HUDEP-2 (cell line): ENCODE results near the gene ZFYVE28.

ENCODE experiments used
- DNase-seq, 76 experiments: peaks; one replicate each; lab custom pipeline; 2025; ENCODE audit not compliant: unreplicated experiment in 76 of 76; lab: John Stamatoyannopoulos, UW

Gene ZFYVE28

DNA sequence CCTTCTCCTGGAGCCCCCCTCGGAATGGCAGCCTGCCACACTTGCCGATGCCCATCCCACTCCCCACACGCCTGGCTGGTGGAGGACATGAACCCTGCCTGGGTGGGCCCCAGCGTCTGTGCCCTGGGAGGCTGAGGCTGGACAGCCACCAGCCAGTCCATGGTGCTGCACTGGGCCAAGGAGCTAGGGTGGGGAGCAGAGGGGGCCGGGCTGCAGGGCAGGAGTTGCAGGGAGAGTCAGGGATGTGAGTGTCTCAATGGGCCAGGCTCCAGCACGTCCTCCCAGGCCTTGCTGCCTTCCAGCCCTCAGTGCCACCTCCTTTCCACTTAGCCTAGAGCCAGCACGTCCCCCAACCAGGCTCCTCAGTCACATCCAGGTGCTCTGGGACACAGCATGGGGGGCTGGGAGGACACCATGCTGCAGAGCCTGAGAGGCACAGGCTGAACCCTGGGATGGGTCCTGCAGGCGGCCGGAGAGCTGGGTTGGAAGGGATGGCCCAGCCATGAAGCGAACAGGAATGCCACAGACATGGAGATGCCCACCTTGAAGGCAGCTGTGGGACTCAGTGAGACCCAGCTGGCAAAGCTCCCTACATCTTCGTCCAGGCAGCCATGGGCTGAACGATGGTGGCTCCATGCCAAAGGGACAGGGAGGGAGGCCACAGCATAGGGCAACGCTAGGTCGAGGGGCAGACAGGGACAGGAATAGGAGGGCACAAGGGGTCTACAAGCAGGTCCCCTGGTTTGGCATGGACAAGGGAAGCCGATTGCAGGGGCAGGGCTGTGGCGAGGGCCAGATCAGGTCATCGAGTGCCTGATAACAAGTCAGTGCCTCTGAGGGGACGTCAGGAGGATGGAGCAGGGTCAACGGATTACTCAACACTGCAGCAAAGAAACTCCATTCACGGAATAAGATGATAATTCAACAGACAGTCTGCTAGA is 126.5 kb downstream of the ZFYVE28 start:
- DNase-seq: no peak

DNA sequence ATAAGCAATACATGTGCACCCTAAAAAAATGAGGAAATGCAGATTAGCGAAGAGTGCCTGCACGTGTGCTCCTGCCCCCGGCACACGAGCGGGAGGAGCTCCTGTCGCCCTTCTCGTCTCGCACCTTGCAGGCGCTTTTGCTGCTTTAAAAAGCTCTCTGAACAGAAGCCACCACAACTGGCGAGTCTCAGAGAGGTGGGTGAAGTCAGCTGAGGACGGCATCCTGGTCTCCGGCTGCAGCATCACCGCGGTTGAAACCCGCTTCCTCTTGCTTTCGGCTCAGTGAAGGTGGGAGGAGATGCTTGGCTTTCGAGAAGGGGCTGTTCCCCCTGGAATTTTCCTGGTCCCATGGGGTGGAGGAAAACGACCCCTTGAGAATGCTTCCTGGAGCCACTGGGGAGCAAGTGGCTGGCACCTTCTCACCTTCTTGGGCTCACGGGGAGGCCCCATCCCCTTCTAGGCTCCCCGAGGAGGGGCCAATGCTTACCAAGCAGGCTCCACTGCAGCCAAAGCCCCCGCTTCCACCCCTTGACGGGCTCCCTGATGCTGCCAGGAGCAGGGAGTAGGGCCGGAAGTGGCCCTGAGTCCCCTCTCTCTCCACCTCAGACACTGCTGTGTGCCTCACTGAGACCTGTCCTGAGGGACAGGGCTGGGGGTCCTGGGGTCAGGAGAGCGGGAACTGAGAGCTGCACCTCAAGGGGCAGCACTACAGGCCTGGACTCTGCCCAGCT is 127.3 kb downstream of the ZFYVE28 start:
- no peak for DNase-seq

DNA sequence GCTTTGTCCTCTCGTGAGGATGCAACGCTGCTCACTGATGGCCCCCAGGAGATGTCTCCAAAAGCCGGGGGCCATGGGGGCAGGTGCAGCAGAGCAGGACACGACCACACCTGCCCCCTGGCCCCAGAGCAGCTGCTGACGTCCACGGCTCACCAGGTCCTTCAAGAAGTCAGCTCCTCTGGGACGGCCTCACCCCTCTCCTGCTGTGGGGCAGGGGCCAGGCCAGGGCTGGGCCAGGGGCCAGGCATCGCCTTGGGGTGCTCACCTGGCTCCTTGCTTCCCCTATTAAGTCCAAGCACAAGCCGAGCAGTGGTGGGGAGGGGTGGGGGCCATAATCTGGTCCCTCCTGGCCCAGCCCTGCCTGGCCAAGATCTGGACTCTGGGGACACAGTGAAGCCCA is 128.0 kb downstream of the ZFYVE28 start:
- no peak for DNase-seq

DNA sequence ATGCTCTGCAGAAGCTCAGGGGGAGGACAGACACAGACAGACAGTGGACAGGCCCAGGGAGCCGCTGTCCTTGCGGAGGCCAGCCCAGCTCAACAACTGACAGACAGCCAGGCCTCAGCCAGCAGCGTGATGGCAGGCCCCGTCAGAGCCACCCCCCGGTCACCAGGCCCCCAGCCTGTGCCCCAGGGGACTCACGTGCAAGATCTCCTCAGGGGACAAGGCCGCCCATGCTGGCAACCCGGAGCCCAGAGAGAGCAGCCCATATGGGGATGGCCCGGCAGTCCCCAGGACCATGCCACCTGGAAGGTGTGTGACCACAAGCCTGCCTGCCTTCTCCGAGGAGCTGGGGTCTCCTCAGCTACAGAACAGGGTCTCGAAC is 128.5 kb downstream of the ZFYVE28 start:
- DNase-seq: no peak

DNA sequence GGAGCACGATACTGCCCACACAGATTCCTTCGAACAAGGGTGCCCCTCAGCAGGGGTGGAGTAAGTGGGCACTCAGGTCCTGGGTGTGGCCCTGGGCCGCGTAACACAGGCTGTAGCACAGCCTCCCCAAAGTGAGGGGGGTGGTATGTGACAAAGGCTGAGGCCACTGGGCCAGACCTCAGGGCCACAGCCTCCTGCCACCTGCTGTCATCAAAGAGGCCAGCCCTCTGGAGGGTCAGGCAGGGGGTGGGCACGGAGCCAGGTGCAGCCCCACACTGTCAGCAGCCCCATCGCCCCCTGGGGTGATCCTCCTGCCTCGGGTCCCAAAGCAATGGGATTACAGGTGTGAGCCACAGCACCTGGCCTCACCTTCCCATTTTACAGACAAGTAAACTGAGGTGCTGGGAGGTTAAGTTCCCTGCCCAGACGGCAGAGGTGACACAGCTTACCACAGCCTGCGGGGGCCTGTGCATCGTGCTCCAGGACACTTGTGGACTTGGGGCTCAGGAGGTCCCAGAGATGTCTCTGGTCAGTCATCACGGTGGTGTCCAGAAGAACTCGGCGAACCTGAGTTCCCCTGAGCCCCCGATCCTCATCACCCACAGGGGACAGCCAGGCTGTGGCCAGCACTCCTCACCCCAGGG is 129.0 kb downstream of the ZFYVE28 start:
- DNase-seq: no peak

DNA sequence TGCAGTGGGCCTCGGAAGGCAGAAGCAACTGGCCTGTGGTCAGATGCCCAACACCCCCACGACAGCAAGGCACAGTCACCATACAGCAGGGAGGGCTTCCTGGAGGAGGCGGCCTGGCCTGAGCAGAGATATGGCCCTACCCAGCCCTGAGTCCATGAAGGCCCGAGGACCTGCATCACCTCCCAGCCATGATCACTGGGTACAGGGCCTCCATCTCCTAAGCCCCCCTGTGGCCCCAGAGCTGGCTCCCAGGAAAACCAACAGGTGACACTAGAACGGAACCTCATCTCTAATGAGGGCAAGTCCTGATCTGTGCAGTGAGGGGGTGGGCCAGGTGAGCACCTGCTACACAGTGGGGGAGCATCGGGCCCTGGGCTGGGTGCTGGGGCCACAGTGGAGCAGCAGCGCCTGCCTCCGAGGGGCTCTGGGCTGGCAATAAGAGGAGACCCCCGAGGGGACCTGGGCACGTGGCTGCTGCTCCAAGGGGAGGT is 130.3 kb downstream of the ZFYVE28 start:
- DNase-seq: no peak

DNA sequence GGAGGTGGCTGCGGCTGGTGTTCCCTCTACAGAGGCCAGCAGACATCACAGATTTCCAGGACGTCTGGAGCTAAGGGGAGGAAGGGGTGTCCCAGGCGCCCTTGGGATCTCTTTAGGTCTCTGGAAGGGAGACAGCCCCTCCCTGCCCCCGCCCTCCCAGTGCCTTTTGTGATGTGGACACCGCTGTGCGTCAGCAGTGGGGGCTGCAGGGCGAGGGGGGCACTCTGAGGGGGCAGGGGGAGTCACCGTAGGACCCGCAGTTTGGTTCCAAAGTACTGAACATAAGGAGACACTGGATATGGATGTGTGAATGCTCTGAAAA is 130.9 kb downstream of the ZFYVE28 start:
- no peak for DNase-seq

DNA sequence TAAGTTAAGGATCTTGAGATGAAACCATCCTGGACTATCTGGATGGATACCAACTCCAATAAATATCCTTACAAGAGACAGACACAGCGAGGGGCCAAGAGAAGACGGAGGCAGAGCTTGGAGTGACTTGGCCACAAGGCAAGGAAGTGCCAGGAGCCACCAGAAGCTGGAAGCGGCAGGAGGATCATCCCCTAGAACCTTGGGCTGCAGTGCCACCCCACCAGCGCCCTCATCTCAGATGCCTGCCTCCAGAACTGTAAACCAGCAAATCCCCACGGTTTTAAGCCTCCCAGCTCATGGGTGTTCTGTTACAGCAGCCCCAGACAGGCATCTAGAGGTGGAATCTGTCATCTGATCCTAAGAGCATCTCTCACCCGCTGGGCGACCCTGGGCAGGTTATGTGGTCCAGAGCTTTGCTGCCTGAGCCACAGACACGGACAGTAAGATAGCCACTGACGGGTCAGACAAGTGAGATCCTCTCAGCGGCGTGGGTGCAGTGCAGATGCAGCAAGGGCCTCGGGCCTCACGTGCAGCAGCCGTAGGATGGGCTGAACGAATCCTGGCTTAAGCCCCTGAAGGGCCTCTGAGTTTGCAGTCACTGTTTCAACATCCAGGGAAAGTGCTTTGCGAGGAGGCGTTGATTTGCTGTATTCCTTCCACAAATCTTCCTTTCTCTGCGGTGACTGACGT is 131.4 kb downstream of the ZFYVE28 start:
- no peak for DNase-seq

DNA sequence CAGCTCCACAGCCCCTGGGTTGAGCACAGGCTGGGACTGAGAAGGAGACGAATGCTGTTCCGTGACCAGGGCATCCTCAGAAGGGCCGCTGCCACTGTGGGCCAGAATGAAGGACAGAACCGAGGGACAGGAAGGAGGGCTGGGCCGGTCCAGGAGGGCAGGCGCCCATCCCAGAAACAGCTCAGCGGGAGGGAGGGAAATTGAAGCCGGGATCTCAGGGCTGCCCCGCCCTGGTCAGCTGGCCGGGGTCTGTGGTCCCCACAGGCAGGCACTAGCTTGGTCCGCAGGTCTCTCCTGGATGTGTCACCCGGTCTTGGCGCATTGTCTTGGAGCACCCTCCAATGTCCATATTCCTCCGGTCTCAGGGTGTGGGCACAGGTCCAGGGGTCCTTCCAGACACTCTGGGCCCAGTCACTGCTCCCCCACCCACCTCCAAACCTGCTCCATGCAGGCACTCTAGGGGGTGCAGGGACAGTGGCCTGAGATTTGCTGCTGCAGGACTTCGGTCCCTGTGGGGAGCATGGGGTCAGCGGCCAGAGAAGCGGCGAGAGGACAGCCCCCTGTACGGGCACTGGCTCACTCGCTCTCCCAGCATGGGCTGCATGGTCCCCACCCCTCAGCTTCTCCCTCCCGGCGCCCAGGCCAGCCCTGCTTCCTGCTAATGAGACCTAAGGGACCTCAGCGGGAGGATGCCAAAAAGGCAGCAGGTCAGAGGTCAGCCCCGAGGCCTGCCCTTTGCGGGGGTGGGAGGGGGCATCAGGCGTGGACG is 132.6 kb downstream of the ZFYVE28 start:
- no peak for DNase-seq

DNA sequence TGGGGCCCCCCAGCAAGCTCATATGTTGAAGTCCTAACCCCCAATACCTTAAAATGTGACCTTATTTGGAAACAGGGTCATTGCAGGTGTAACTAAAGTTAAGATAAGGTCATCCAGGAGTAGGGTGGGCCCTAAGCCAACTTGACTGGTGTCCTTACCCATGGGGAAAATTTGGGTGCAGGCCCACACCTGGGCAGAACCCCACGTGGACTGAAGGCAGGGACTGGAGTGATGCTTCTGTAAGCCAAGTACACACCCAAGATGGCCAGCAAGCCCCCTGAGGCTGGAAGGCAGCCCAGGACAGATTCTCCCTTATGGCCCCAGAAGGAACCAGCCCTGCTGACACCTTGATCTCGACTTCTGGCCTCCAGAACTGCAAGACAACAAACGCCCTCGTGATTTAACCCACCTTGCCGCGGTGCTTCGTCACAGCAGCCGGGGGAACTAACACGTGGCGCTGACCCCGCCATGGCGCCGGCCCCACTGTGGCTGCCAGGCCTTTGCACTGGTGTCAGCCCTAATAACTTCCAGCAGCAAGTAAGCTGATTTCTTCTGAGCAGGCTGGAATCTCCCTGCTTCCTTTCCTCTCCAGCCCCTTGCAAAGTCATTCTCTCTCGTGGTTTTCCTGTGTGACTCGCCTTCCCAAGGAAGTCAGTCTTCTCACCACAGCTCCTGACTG is 133.4 kb downstream of the ZFYVE28 start:
- no peak for DNase-seq

DNA sequence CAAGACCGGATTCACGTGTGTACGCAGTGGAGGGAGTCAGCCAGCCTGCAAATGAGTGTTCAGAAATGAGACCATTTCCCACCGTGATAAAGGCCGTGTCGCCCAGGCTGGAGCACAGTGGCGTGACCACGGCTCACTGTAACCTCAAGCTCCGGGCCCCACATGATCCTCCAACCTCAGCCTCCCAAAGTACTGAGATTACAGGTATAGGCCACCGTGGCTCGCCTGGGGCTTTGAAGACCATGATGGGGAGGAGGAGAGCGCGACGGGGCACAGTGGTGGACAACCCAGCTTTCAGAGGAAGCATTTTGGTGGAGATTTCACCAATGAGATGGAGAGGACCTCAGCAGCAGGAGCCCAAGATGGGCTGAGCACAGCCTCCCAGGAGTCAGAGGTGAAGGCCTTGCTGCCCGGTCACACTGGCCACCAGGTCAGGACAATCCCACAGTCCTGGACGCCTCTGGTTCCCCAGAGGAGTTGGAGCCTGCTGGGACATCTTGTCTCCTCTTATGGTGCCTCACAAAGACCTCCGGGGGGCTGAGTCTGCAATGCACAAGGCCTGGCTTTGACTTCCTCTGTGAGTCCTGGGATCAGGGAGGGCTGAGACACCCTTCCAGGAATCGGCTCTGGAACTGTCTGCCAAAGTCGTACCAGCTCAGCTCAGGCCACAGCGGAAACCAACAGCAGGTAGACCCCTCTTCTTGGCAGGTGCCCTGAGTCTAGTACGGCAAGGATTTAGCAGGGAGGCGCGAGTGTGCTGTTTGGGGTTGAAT is 134.1 kb downstream of the ZFYVE28 start:
- no peak for DNase-seq

DNA sequence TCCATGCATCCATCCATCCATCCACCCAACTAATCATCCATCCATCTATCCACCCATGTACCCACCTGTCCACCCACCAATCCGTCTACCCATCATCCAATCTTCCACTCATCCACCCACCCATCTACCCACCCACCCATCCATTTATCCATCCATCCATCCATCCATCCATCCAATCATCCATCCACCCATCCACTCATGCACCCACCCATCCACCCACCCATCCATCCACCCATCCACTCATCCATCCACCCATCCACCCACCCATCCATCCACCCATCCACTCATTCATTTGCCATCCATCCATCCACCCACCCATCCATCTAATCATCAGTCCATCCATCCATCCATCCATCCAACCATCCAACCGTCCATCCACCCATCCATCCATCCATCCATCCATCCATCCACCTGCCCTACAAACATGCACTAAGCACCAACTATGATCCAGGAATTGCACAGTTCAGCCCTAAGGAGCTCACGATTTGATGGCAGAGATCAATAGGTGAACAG is 135.2 kb downstream of the ZFYVE28 start:
- no peak for DNase-seq

DNA sequence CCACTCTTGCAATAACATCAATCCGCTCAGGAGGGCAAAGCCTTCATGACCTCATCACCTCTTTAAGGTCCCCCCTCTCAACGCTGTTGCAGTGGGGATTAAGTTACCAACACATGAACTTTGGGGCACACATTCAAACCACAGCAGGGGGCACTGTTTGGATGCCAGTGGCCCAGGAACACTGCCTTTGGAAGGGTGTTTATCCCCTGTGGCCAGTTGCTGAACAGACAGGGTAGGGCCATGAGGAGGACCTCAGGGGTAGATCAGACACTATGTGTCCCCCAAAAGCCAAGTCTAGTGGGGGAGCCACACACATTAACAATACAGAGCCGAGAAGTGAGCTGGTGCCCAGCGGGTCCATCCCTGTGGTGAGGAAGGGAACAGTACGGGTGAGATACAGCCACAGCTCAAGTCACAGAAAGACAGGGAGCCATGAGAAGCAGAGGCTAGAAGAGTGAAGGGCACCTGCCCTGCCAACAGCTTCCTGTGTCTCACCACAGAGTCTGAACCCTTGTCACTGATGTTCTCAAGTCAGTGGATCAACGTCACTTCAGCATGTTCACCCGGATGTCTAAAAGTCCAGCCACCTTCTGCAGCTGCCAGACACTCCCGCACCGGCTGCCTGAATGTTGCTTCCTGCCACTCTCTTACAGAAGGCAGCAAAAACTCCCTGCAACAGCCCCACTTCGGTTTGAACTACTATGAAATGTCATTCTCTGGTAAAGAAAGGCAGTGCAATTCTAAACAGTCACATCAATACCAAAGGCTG is 136.7 kb downstream of the ZFYVE28 start:
- DNase-seq: peak in 17 of 76 experiments; percentile 5 to 35 (median 14)

DNA sequence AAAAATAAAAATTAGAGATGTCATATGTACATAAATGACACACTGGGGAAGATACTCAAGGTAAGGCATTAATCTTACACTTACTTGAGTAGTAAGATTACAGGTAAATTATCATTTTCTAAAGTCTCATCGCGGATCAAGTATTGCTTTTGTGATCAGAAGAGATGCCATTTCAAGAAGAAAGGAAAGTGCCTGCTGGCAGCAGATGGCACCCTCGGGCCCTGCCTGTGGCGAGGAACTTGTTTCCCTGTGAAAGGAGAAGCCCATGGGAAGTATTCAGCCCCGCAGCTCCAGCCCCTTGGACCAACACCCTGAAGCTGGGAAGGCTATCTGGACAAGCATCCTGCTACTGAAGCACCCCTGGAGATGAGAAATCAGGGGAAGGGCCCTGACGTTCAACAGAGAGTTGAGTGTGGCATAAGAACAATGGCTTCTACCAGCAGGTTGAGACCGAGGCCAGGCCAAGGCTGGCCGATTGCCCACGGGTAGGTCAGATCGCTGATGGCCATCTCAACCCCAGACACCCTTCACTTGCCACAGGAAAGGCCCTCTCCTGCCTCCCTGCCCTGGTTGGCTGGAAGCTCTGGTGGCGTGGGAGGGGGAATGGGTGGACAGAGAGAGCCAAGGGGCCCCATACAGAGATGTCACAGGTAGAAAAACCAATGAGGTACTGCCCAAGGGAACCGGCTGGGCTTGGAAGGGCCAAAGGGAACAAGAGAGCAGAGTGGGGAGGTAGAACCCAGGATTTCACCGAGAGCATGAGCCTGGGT is 137.7 kb downstream of the ZFYVE28 start:
- no peak for DNase-seq

DNA sequence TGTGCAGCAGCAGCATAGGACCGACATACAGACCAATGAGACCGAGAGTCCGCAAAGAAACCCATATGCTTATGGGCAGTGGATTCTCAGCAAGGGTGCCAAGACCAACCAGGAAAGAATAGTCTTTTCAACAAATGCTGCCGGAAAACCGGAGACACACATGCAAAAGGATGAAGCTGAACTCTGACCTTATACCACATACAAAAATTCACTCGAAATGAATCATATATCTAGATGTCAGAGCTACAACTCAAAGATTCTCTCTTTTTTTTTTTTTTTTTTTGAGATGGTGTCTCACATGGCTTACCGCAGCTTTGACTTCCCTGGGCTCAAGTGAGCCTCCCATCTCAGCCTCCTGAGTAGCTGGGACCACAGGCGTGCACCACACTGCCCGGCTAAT is 140.5 kb downstream of the ZFYVE28 start:
- DNase-seq: no peak

DNA sequence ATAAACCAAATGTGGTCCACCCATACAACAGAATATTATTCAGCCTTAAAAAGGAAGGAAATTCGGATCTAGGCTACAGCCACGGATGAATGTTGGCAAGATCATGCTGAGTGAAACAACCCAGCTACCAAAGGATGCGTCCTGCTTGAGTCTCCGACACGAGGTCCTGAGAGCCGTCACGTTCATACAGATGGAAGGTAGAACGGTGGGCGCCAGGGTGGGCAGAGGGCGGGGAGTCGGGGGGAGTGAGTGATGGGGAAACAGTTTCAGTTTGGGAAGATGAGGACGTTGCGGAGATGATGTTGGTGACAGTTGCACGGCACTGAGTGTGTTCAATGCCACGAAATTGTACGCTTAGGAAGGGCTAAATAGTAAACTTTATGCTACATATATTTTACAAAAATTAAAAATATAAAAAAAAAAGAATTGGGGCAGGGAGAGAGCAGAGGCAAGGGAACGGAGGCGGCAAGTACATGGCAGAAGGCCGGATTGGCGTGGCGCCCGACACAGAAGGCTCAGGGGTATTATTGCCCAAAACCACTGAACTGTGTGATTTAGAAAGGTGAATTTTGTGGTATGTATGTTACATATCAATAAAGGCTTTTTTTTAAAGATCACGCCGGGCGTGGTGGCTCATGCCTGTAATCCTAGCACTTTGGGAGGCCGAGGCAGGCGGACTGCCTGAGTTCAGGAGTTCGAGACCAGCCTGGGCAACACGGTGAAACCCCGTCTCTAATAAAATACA is 141.7 kb downstream of the ZFYVE28 start:
- DNase-seq: no peak
